ENCODE measurements around the gene SCYGR5. TPM values are rescaled to one million over a fixed set of nuclear protein-coding genes. Genes with fewer than 3 reads are reported as not detected.
"Not testable (repeated sequence)": the region's sequence is repeated elsewhere in the genome, so short reads cannot be mapped to it uniquely, and the experiment has no call there.

SCYGR5 gene
- total RNA-seq, 1 donor from 2014 or later, result not detected

DNA sequence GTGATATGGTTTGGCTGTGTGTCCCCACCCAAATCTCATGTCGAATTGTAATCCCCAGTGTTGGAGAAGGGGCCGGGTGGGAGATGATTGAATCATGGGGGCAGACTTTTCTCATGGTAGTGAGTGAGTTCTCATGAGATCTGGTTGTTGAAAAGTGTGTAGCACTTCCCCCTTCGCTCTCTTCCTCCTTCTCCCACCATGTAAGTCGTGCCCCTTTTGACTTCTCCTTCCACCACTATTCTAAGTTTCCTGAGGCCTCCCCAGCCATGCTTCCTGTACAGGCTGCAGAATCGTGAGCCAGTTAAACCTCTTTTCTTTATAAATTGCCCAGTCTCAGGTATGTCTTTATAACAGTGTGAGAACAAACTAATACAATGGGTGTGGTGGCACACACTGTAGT is 7.0 kb downstream of the SCYGR5 start:
- not testable (repeated sequence) for DNase-seq (ENCODE audit: low read depth, low spot score)

DNA sequence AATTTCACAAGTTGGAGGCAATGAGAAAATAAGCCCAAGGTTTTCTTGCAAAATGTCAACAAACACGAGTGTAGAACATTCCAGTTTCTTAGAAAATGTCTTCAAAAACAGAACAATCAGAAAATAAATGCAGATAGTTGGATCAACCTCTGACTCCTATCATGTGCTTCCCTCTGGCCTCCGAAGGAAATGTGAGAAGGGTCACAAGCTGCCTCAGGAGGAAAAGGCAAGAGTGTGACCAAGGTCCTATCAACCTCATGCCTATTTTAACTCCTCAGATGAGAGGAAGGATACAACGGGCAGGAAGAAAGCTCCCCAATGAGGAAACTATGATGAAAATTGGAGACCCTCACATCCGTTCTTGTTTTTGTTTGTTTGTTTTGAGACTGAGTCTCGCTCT is 7.9 kb downstream of the SCYGR5 start:
- no peak for DNase-seq (ENCODE audit: low read depth, low spot score)

DNA sequence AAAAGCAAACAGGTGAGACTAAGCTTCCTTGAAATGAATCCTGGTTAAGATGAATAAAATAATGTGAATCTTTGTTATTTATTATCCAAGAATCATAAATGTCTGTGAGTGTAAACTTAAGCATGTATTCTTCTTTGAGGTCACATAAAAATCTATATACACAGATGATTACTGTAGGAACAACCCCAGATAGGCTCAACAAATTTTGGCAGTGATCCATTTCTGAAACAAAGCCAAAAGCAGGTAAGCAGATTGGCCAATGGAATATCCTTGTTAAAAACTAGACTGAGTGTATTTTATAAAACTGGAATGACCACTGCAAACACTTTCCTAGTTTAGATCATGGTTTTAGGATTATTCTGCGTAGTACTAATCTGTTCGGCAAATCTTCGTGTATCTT is 11.3 kb downstream of the SCYGR5 start:
- no peak for DNase-seq (ENCODE audit: low read depth, low spot score)

DNA sequence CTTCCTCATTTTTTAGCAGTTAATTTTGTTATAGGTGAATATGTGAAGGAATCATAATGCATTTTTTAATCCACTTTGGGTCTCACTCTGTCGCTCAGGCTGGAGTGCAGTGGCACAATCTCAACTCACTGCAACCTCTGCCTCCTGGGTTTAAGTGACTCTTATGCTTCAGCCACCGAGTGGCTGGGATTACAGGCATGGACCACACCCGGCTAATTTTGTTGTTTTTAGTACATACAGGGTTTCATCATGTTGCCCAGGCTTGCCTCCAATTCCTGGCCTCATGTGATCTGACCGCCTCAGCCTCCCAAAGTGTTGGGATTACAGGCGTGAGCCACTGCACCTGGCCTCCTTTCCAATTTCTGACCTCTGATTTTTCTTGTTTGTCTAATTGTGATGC is 17.7 kb downstream of the SCYGR5 start:
- no peak for DNase-seq (ENCODE audit: low read depth, low spot score)

DNA sequence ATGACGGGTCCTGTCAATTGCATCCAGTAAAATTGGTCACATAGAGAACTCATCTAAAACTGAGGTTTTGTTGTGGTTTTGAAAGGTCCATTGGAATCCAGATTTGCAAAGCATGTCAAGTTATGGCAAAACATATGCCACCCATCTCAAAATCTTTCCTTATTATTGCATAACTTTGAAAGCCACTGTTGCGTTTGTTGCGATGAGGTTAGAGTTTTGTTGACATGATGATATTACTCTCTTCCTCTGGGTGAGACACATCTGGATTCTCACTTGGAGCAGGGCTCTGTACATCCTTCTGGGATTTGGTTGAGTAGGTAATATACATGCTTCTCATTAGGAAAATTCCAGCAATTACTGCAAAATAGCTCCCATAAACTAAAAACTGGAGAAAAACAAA is 20.6 kb downstream of the SCYGR5 start:
- no peak for DNase-seq (ENCODE audit: low read depth, low spot score)

DNA sequence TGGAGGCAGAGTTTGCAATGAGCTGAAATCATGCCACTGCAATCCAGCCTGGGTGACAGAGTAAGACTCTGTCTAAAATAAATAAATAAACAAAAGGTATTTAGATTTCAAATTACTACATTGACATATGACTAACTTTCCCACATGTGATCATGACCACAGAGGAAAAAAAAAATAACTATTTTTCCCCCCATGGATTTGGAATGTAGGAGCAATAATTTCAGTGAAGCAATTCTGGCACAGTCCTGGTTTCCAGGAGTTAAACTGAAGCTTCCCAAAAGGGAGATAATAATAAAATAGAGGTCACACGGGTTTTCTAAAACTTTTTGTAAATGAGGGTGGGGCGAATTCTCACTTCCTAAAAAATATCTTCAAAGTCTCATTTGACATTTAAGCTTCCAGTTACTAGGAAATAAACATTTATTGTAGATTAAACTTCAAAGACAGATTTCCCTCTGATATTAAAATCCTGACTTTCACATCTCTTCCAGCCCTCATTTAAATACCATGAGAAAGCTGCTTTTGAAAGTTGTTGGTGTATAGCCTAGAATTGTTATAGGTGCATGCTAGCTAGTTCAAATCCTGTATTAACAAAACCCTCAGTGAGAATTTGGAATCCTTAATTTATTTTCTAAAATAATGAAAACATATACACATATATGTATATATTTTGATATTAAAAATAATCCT is 30.5 kb downstream of the SCYGR5 start:
- no peak for DNase-seq (ENCODE audit: low read depth, low spot score)

DNA sequence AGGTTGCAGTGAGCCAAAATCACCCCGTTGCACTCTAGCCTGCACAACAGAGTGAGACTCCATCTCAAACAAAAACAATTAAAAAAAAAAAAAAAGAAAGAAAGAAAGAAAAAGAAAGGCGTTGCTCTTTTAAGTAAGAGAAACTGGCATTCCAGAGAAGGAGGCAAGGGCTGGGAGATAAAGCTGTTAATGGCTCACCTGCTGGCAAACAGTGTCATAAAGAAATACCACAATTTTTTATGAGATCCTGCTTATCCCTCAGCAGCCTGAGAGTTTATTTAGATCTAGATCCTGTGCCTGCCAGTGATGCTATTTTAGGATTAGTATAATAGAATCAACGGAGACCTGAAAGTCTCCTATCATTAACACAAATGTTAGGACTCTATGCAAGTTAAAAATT is 35.0 kb downstream of the SCYGR5 start:
- no peak for DNase-seq (ENCODE audit: low read depth, low spot score)

DNA sequence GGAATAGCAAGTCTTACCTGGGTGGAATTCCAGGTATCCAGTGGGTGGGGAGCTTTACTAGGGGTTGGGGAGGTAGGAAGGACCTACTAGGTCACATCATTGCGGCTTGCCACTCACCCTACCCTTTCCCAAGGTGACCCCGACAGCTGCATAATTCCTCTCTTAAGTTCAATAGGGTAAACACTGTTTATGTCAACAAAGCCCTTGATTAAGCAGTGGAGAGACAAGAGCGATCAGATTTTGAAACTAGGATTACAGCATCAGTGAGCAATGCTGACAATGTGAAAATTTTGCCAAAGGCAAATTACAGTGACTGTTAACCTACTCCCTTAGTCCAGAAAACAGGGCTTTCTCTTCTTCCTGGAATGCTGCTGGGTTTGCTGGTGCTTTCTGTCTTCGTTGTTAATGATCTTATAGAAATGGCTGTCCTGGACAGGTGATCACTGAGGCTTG is 36.7 kb downstream of the SCYGR5 start:
- no peak for DNase-seq (ENCODE audit: low read depth, low spot score)

DNA sequence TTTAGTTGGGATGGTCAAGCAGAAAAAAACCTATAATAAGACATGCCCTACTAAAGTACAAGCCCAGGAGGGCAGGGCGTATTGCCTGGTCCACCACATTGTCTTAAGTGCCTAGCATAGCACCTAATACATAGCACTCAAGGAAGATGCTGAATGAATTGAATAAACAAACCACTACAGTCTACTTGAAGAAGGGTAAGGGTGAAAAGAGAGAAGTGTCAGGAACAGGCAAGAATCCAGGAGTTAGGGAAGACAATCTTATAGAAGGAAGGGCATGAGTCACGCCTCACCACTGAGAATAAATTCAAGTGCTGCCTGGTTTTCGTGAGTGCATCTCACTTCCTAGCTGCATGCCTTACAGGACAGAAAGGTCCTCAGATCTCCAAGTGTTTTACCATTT is 37.4 kb downstream of the SCYGR5 start:
- no peak for DNase-seq (ENCODE audit: low read depth, low spot score)

DNA sequence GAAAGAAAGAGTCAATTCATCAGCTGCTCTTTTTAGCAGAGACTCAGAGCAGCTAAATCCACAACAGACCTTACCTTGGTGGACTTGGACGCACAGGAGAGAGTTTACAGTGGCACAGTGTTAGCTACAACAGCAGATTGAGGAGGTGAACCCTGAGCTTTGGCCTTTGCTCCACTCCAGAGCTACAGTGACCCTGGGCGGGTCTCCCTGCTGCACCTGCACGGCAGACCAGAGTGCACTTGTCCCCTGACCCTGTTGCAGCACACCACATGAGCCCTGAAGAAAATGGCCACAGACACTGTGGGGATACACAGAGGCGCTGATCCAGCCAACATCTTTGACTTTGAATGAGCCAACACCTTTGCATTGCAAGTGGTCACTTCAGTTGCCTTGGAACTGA is 40.3 kb downstream of the SCYGR5 start:
- DNase-seq (ENCODE audit: low read depth, low spot score), result no peak

DNA sequence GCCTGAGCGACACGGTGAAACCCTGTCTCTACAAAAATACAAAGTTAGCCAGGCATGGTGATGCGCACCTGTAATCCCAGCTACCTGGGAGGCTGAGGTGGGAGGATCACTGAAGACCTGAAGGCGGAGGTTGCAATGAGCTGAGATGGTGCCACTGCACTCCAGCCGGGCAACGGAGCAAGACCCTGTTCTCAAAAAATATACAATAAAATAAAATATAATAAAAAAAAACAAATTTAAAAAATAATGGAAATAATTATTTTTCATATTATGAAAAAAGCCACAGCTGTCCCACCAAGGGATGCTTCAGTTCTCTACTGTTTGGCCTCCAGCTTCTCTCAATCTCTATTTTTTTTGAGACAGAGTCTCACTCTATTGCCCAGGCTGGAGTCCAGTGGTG is 40.8 kb downstream of the SCYGR5 start:
- no peak for DNase-seq (ENCODE audit: low read depth, low spot score)

DNA sequence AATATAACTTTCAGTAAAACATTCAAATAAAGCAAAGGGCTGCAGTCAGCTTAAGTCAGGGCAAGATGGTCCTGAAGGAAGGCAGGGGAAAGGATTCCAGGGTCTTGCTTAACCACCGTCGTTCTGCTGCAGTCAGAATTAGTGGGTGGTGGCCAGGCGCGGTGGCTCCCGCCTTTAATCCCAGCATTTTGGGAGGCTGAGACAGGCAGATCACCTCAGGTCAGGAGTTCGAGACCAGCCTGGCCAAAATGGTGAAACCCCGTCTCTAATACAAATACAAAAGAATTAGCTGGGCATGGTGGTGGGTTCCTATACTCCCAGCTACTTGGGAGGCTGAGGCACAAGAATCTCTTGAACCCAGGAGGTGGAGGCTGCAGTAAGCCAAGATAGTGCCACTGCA is 44.4 kb downstream of the SCYGR5 start:
- DNase-seq (ENCODE audit: low read depth, low spot score), result no peak

DNA sequence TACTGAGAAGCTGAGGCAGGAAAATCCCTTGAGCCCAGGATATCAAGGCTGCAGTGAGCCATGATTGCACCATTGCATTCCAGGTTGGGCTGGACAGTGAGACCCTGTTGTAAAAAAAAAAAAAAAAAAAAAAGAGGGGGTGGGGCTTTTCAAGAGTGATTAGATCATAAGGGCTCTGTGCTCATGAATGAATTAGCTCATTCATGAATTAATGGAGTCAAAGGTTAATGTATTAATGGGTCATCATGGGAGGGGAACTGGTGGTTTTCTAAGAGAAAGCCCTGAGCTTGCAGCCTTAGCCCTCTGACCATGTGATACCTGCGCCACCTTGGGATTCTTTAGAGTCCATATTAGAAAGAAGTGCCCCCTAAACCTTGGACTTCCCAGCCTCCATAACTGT is 46.7 kb downstream of the SCYGR5 start:
- DNase-seq (ENCODE audit: low read depth, low spot score), result no peak

DNA sequence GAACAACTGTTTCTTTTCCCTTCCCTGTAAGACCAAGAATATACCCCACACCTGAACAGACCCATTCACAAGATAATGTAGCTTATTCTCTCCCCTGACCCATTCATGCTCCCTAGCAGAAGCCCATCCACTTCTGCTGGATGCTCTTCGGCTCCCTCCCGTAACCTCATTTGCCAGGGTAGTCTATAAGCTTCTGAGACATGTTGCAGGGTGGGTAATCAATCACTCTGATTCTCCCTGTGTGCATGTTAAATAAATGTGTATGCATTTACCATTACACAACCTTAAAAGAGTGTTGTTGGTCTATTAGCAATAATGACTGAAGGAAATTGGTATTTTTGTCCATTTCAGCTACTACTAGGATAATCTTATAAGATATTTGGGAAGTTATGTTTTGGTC is 49.9 kb downstream of the SCYGR5 start:
- DNase-seq (ENCODE audit: low read depth, low spot score), result no peak

Other genes with a start within 250 kb of the SCYGR5 start
- 70.3 and 105 TPM in 2 replicates for gene AGFG1, start 194.6 kb upstream of the SCYGR5 start, total RNA-seq
- gene SCYGR2, start 67.9 kb upstream of the SCYGR5 start, total RNA-seq, result not detected in 2 replicates
- gene SCYGR3, start 52.0 kb upstream of the SCYGR5 start, total RNA-seq, result not detected in 2 replicates
- gene SCYGR4, start 49.3 kb upstream of the SCYGR5 start, total RNA-seq, result not detected in 2 replicates
- gene SLC19A3, start 51.2 kb downstream of the SCYGR5 start, total RNA-seq, result 0.07 and 0.39 TPM in 2 replicates
- not detected in 2 replicates for gene SCYGR6, start 58.0 kb downstream of the SCYGR5 start, total RNA-seq
- not detected in 2 replicates for gene SCYGR7, start 61.5 kb downstream of the SCYGR5 start, total RNA-seq
- gene SCYGR8, start 79.1 kb downstream of the SCYGR5 start, total RNA-seq, result not detected in 2 replicates
- 1.1 TPM in 1 of 2 replicates, not detected in the other for gene CCL20, start 147.0 kb downstream of the SCYGR5 start, total RNA-seq
- gene DAW1, start 204.8 kb downstream of the SCYGR5 start, total RNA-seq, result 15.0 and 16.6 TPM in 2 replicates